Mucosa of descending colon (tissue), 3 donors: ENCODE results near the gene SMG1. TPM values are rescaled to one million over a fixed set of nuclear protein-coding genes. Genes with fewer than 3 reads are reported as not detected.

Source experiments
- ATAC-seq: fragments of 200-7000 bp; cut with Tn5 transposase; one replicate; pipeline ENCODE4 v1.9.1; 2020; ENCODE audit warnings: mild to moderate bottlenecking, moderate library complexity
- DNase-seq, 3 donors: peaks; one replicate each; pipeline ENCODE4 v3.0.0-alpha.2; 2020
- H3K36me3 ChIP-seq: fragments of 200-600 bp; one replicate; pipeline ENCODE4 v1.8.0; 2021; ENCODE audit warnings: low read depth, mild to moderate bottlenecking
- H3K4me1 ChIP-seq: fragments of 200-600 bp; one replicate; pipeline ENCODE4 v1.8.0; 2021; ENCODE audit warnings: low read depth, mild to moderate bottlenecking
- H3K4me3 ChIP-seq: fragments of 200-600 bp; one replicate; pipeline ENCODE4 v1.8.0; 2021; ENCODE audit warnings: mild to moderate bottlenecking
- H3K9me3 ChIP-seq: fragments of 200-600 bp; one replicate; pipeline ENCODE4 v1.8.0; 2021; ENCODE audit warnings: mild to moderate bottlenecking
- intact Hi-C, 2 donors: fragments of 100-400 bp; cut with DNase I in 1 of 2; cut with micrococcal nuclease in 1 of 2; formaldehyde crosslinking; loops; one replicate each; pipeline versions ENCODE4 v1.11.0 to v1.11.1; 2022; cut with DNase I, micrococcal nuclease
- total RNA-seq, 3 donors: library from RNA; stranded (reverse); fragmentation: NEBNext Ultra II Directional in 2 of 3; extraction: Animal tissue kit (Norgen Biotek cat#: 25700) in 2 of 3; gene quantifications; one replicate each; pipeline versions ENCODE4 v1.2.1 to v1.2.4, GENCODE V29; 2021 to 2023
- TF ChIP-seq, protein P1 (sequence below): fragments of 200-600 bp; IDR thresholded peaks from one replicate; pipeline ENCODE4 v1.8.0; 2022; ENCODE audit warnings: antibody characterized with exemption, mild to moderate bottlenecking
- donor health status: DM: no; HTN: no; CAD: no; lungs with moderate emphysema.
- donor health status: DM: no; HTN: no; CAD: no.
- donor health status: DM: no; HTN: yes; CAD: no.

The SMG1 gene
- total RNA-seq, 3 donors from 2014 or later, result 94.8 to 147 (median 126) TPM

DNA sequence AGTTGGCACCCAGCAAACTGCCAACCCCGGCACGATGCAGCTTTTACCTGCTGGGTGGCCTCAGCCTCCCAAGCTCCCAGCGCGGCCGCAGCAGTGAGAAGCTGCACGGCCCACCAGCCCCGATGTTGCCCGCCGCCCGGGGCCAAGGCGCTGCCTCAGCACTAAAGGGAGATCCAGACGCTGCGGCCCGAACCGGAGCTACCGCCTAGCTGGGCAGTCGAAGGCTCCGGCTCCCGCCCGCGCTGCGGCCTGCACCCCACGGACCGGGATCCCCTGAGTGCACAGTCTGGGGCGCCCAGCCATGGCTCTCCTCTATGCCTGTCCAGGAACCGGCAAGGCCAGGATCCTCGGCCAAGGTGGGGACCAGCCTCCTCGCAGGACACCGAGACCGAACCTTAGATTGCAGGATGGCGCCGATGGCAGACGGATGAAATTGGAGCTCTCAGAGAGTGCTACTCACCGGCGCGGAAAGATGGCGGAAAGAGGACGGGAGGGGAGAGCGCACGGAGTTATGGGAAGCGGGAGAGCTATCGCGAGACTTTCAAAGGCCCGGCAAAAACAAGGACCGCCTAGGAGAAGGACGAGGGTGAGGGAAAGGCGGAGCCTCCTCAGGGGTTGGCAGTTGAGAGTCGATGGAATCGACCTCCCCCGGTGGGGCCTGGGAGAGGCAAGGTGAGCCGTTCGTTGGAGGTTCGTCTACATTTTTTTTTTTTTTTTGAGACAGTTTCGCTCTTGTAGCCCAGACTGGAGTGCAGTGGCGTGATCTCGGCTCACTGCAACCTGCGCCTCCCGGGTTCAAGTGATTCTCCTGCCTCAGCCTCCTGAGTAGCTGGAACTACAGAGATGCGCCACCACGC is 136.1 kb downstream of the SMG1 start, which contains the start of gene RPS15A:
TSS of gene RPS15A (minus strand) at position 485 of the 857 bp plus-strand sequence. CDS start 1,221 bp downstream, outside the sequence.
- peak; percentile 91 to 95 (median 95) for DNase-seq
- H3K4me3 ChIP-seq, result peak within 1 kb of the TSS; percentile 80
- H3K36me3 ChIP-seq, result no peaks in the 10 kb centered on the region
- intact Hi-C loops, result no loop called here
- H3K9me3 ChIP-seq, result no peaks in the 10 kb centered on the region
- TF ChIP-seq, protein P1, sequence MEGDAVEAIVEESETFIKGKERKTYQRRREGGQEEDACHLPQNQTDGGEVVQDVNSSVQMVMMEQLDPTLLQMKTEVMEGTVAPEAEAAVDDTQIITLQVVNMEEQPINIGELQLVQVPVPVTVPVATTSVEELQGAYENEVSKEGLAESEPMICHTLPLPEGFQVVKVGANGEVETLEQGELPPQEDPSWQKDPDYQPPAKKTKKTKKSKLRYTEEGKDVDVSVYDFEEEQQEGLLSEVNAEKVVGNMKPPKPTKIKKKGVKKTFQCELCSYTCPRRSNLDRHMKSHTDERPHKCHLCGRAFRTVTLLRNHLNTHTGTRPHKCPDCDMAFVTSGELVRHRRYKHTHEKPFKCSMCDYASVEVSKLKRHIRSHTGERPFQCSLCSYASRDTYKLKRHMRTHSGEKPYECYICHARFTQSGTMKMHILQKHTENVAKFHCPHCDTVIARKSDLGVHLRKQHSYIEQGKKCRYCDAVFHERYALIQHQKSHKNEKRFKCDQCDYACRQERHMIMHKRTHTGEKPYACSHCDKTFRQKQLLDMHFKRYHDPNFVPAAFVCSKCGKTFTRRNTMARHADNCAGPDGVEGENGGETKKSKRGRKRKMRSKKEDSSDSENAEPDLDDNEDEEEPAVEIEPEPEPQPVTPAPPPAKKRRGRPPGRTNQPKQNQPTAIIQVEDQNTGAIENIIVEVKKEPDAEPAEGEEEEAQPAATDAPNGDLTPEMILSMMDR, result no peak
- peak; percentile 98 for ATAC-seq
- H3K4me1 ChIP-seq, result peaks cover 19% of the 10 kb centered on the region

DNA sequence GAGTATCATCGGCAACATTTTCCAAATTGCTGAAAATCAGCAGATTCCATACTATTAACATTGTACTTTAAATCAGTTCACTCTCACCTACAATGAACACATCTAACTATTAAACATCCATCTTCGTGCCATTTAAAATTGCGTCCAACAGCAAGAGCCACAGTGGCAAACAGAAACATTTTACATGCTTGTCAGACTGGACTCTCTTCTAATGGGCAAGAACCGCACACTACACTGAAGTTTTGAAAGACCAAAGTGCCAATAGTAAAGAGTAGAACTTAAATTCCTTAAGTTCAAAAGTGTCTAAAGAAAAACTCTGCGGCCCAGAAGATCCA is 136.7 kb downstream of the SMG1 start:
- intact Hi-C loops, result no loop called here
- Histone ChIP-seq H3K4me3 (peak overlapping the region; percentile 80), H3K36me3 (no peaks in the 10 kb centered on the region), H3K9me3 (no peaks in the 10 kb centered on the region), H3K4me1 (peaks cover 19% of the 10 kb centered on the region)
- ATAC-seq (no peak), DNase-seq (no peak)
- TF ChIP-seq, protein P1, result no peak

DNA sequence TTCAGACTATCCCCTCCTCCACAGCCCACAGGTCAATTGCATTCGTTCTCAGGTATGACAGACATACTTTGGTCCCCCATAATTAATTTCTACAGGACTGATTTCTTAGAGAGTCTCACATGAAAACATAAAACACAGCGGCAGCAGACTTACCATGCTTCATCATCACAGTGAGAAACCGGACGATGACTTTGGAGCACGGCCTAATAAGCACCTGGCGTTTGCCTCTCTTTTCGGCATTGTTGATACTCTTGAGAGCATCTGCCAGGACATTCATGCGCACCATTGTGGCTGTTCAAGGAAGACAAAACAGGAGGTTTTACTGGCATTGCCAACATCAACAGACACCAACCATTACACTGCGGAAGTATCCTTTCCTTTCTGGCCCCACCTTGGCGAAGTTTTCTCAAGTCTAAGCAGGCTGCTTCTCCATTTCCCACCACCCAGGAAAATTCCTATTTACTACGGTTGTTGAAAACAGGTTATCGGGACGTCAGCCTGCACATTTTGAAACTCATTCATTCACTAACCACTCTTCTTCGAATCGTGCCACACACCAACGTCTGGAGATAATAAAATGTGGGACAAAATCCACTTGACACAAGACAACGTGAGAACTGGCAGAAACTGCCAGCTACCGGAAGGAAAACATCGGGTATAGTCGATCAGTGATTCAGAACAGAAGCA is 137.2 kb downstream of the SMG1 start:
- DNase-seq (peak in 1 of 3 donors; percentile 16), ATAC-seq (no peak)

DNA sequence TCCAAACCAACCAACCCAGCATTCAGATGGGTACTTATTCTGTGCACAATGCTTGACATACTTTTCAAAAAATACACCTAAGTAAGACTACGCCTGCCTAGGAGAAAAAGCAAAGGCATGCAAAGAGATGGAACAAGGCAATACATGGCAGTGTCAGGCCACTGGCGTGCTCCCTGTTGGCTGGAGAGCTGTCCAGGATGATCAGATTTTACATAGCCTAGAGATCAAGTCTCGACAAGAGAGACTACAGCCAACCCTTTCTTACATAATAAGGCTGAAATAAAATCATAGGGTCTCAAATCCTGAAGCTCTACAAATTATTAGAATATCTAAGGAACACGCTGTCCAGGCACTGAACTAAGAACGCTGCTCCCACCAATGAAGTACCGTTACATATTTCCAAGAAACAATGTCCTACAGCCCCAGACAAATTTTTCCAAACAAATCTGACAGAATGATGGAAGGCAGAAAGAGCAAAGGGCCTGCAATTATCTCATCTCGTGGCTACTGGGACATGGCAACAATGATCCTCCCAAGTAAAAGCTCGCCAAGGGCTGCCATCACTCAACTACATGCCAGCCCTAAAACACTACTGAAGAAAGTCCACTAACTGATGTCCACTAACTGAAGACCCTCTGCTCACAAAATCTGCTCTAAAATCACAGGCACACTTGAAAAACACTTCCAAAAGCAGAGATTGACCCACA is 141.1 kb downstream of the SMG1 start:
- ATAC-seq, result no peak
- no peak overlapping the region for H3K4me3 ChIP-seq
- H3K9me3 ChIP-seq, result no peaks in the 10 kb centered on the region
- intact Hi-C loops, result no loop called here
- no peak for DNase-seq
- H3K36me3 ChIP-seq, result peaks cover 6% of the 10 kb centered on the region
- TF ChIP-seq, protein P1, result no peak
- peaks cover 19% of the 10 kb centered on the region for H3K4me1 ChIP-seq

More for the DNA sequence above, 137.2 kb downstream of the SMG1 start:
- H3K36me3 ChIP-seq, result peaks cover 4% of the 10 kb centered on the region
- intact Hi-C loops, result no loop called here
- no peaks in the 10 kb centered on the region for H3K9me3 ChIP-seq
- TF ChIP-seq, protein P1, result no peak
- H3K4me3 ChIP-seq, result peak overlapping the region; percentile 80
- H3K4me1 ChIP-seq, result peaks cover 19% of the 10 kb centered on the region

DNA sequence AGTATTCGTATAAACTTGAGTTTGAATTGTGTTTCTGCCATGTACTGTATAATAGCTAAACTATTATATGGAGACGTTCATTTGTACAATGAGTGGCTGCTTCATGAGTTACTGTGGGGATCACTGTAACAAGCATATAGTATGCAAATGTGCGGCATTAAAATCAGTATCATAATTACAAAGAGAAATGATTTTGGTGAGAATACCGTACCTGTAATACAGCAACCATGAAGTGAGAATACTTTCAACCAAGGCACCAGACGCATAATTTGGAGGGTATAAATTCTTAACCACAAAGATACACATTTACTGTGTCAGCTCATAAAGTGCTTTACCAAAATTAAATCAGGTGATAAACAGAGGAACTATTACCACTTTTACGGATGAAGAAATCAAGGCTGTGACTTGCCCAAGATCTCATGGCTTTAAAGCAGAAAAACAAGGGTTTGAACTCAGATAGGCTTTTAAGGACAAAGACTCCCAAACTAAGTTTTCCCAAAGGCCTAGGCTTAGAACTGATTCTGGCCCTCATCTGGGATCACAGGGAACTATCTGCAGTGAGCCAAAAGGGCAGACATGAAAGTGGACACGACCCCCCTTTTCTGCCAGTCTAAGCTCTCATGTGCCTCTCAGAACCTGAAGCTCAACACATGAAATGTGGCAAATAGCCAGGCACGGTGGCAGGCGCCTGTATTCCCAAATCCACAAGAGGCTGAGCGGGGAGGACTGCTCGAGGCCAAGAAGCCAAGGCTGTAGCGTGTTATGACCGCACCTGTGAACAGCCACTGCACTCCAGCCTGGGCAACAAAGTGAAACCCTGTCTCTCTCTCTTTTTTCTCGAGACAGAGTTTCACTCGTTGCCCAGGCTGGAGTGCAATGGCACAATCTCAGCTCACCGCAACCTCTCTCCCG is 142.5 kb downstream of the SMG1 start:
- ATAC-seq (no peak), DNase-seq (no peak)
- Histone ChIP-seq H3K9me3 (no peaks in the 10 kb centered on the region), H3K4me3 (no peak overlapping the region), H3K4me1 (peaks cover 16% of the 10 kb centered on the region), H3K36me3 (peaks cover 6% of the 10 kb centered on the region)
- TF ChIP-seq, protein P1, result no peak
- intact Hi-C loops, result no loop called here
